ENCODE measurements around the gene VAT1.
"Not testable (repeated sequence)": the region's sequence is repeated elsewhere in the genome, so short reads cannot be mapped to it uniquely, and the experiment has no call there.

Gene VAT1

DNA sequence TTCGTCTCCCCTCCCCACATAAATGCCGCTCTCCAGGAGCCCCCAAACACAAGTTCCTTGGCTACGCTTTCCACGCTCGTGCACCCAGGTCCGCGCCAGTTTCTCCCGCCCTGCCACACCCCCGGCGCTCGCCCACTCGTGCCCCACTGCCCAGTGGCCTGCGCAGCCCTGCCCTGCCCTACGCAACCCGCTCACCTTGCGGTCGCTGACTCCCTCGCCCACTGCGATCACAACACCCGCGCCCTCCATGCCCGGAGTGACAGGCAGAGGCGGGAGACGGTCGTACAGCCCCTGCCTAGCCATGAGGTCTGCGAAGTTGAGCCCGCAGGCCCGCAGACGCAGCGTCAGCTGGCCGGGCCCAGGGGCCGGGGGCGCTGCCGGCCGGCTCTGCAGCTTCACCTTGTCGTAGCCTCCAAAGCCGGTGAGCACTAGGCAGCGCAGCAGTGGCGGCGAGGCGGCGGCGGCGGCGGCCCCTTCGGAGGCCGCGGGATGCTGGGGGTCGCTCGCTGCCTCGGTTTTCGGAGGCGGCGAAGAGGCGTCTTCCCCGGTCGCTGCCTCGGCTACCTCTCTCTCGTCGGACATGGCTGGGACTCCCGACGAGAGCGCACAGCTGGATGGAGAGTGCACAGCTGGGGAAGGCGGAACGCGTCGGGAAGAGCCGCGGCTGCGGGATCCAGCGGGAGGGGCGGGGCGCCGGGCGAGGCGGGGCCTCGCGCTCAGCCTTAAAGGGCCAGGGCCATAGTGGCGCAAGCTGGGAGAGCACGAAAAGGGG lies at the start of gene VAT1:
TSS of gene VAT1 (minus strand) at position 645 of the 772 bp plus-strand sequence. CDS start at position 582, 63 bp downstream.
- Mint-ChIP-seq H3K9me3 (no peaks in the 10 kb centered on the region), H3K4me1 (peaks cover 36% of the 10 kb centered on the region), H3K4me3 (peak within 1 kb of the TSS; percentile 83), H3K36me3 (ENCODE audit: insufficient read depth) (peaks cover 17% of the 10 kb centered on the region), H3K27me3 (no peaks in the 10 kb centered on the region), H3K27ac (ENCODE audit: low read depth) (peak within 1 kb of the TSS; percentile 65)
- DNase-seq (ENCODE audit: low spot score in 2 of 2) (peak; percentile 19 to 33), ATAC-seq (replicated peaks; ENCODE audit: extremely low read depth, poor library complexity, severe bottlenecking) (peak; percentile 52)

DNA sequence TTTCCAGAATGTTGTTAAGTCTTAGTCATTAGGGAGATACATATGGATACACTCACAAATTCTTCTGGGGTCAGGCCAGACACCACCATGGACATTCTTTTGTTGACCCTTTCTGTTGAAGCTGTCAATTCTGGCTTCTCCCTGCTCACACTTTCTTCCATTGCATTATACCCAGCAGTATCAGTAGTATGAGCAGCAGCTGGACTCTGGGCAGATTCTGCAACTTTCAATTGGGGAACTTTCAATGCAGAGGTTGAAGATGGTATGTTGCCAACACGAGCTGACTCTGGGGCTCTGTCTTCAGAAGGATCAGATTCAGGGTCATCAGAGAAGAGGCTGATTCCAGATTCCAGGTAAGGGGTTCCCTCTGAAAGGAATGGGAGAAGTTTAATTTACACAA lies 48.7 kb upstream of the VAT1 start:
- no peak for DNase-seq (ENCODE audit: low spot score in 2 of 2)
- Mint-ChIP-seq H3K4me3 (no peak overlapping the region), H3K9me3 (no peaks in the 10 kb centered on the region), H3K4me1 (no peaks in the 10 kb centered on the region), H3K27ac (ENCODE audit: low read depth) (no peak overlapping the region), H3K27me3 (no peaks in the 10 kb centered on the region), H3K36me3 (ENCODE audit: insufficient read depth) (peaks cover 5% of the 10 kb centered on the region)
- ATAC-seq (replicated peaks; ENCODE audit: extremely low read depth, poor library complexity, severe bottlenecking): no peak

DNA sequence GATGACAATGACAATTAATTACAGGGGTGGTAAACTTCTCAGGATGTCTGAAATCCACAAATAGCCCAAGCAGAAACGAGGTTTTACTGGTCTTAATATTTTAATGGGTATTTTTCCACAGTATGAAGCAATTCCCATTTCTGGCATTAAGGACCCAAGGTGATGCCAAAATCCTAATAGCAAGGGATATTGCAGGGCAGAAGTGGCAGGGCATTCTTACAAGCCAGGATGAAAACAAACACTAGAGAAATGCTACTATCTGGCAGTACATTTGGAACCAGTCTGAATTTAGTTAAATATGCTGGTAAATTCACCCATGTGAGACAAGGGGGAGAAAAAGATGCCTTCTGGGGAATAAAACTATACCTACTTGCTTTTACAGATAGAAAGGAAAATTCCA lies 48.1 kb upstream of the VAT1 start:
- Mint-ChIP-seq H3K9me3 (no peaks in the 10 kb centered on the region), H3K27ac (ENCODE audit: low read depth) (no peak overlapping the region), H3K4me1 (no peaks in the 10 kb centered on the region), H3K27me3 (no peaks in the 10 kb centered on the region), H3K36me3 (ENCODE audit: insufficient read depth) (peaks cover 7% of the 10 kb centered on the region), H3K4me3 (no peak overlapping the region)
- ATAC-seq (replicated peaks; ENCODE audit: extremely low read depth, poor library complexity, severe bottlenecking) (no peak), DNase-seq (ENCODE audit: low spot score in 2 of 2) (no peak)

DNA sequence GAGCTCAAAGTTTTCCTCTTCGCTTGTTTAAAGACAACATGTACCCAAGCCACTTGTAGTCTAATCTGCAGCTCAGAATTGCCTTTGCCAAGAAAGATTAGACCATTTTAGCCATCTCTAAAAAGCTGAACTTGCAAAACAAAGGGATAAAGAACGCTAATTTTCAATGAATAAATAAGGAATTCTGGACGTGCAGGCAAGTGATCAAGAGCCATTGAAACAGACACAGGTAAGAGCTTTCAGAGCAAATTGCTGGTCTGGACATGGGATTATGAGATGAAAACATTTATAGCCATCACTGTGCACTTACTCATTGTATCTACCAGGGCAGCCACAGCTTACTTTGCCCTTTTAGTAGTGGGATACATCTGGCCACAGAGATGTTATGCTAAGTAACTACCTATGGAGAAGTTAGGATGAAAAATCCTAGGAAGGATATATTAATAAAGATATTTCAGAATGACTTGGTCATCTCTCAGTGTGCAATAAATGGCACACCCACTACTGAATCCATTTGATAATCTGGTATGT lies 47.2 kb upstream of the VAT1 start:
- H3K9me3 Mint-ChIP-seq: no peaks in the 10 kb centered on the region
- H3K36me3 Mint-ChIP-seq (ENCODE audit: insufficient read depth): peaks cover 7% of the 10 kb centered on the region
- no peaks in the 10 kb centered on the region for H3K27me3 Mint-ChIP-seq

DNA sequence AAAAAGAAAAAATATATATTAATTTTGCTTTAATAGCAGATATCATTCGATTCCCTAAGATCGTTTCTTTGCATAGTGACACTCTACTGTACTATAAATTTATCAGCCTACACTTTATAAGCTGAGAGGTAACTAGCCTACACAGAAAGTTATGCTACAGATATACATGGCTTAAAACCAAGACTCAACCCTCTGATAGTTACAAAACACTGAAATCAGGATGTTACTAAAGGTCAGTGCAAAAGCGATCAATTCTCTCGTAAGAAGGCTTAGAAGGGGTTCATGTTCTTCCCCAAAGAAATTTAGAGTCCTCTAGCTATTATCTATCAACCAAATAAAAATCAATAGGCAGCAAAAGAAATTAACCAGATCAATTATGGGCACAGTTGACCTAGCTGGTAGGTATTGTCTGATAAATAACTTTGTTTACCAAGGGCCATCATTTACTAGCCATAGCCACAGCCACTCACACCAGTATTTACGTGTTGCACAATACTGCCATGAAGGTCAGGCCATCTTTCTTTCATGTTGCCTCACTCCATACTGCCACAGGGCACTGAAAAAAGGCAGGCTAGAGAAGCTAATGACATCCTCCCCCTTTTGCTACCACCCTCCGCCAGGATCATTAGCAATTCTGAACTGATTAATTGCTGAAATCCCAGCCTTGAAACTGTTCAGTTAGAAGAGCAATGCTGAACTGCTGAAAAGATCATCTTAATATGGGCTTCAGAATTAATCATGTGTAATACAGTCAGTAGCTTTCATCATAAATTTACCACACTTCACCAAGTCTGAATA lies 46.6 kb upstream of the VAT1 start:
- no peaks in the 10 kb centered on the region for H3K27me3 Mint-ChIP-seq
- ATAC-seq (replicated peaks; ENCODE audit: extremely low read depth, poor library complexity, severe bottlenecking) (no peak), DNase-seq (ENCODE audit: low spot score in 2 of 2) (no peak)
- no peaks in the 10 kb centered on the region for H3K9me3 Mint-ChIP-seq
- H3K27ac Mint-ChIP-seq (ENCODE audit: low read depth): no peak overlapping the region
- H3K4me1 Mint-ChIP-seq: no peaks in the 10 kb centered on the region
- peaks cover 7% of the 10 kb centered on the region for H3K36me3 Mint-ChIP-seq (ENCODE audit: insufficient read depth)
- H3K4me3 Mint-ChIP-seq: no peak overlapping the region

More for the DNA sequence above, 47.2 kb upstream of the VAT1 start:
- ATAC-seq (replicated peaks; ENCODE audit: extremely low read depth, poor library complexity, severe bottlenecking) (no peak), DNase-seq (ENCODE audit: low spot score in 2 of 2) (no peak)
- H3K4me1 Mint-ChIP-seq: no peaks in the 10 kb centered on the region
- no peak overlapping the region for H3K27ac Mint-ChIP-seq (ENCODE audit: low read depth)
- H3K4me3 Mint-ChIP-seq: no peak overlapping the region

DNA sequence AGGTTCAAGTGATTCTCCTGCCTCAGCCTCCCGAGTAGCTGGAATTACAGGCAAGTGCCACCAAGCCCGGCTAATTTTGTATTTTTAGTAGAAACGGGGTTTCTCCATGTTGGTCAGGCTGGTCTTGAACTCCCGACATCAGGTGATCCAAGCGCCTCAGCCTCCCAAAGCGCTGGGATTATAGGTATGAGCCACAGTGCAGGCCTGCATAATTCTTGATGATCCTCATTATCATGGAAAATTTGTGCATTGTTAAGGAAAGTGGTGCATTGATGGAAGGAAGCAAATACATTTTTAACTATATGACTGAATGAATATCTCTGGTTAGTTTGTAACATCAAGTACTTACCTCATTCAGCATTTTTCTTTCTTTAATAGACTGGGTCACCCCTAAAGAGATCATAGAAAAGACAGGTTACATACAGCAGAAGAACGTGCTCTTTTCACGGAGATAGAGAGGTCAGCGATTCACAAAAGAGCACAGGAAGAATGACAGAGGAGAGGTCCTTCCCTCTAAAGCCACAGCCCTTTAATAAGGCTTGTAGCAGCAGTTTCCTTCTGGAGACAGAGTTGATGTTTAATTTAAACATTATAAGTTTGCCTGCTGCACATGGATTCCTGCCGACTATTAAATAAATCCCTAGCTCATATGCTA lies 40.9 kb upstream of the VAT1 start:
- Mint-ChIP-seq H3K27ac (ENCODE audit: low read depth) (no peak overlapping the region), H3K9me3 (no peaks in the 10 kb centered on the region), H3K4me3 (no peak overlapping the region)

DNA sequence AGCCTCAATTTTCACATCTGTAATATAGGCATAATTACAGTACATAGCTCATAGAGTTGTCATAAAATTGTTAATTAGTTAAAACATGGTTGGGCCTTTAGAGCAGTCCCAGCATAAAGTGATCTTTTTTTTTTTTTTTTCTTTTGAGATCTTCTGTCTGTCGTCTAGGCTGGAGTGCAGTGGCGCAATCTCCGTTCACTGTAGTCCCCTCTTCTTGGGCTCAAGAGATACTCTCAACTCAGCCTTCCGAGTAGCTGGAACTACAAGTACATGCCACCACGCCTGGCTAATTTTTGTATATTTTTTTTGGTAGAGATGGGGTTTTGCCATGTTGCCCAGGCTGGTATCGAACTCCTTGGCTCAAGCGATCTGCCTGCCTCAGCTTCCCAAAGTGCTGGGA lies 33.9 kb upstream of the VAT1 start:
- no peak overlapping the region for H3K4me3 Mint-ChIP-seq
- no peaks in the 10 kb centered on the region for H3K36me3 Mint-ChIP-seq (ENCODE audit: insufficient read depth)
- DNase-seq (ENCODE audit: low spot score in 2 of 2): no peak
- H3K4me1 Mint-ChIP-seq: no peaks in the 10 kb centered on the region
- H3K9me3 Mint-ChIP-seq: no peaks in the 10 kb centered on the region
- no peaks in the 10 kb centered on the region for H3K27me3 Mint-ChIP-seq
- ATAC-seq (replicated peaks; ENCODE audit: extremely low read depth, poor library complexity, severe bottlenecking): no peak
- H3K27ac Mint-ChIP-seq (ENCODE audit: low read depth): peak overlapping the region; percentile 77

More for the DNA sequence above, 40.9 kb upstream of the VAT1 start:
- H3K36me3 Mint-ChIP-seq (ENCODE audit: insufficient read depth): peaks cover 3% of the 10 kb centered on the region
- no peaks in the 10 kb centered on the region for H3K4me1 Mint-ChIP-seq
- DNase-seq (ENCODE audit: low spot score in 2 of 2): no peak
- ATAC-seq (replicated peaks; ENCODE audit: extremely low read depth, poor library complexity, severe bottlenecking): no peak
- no peaks in the 10 kb centered on the region for H3K27me3 Mint-ChIP-seq

DNA sequence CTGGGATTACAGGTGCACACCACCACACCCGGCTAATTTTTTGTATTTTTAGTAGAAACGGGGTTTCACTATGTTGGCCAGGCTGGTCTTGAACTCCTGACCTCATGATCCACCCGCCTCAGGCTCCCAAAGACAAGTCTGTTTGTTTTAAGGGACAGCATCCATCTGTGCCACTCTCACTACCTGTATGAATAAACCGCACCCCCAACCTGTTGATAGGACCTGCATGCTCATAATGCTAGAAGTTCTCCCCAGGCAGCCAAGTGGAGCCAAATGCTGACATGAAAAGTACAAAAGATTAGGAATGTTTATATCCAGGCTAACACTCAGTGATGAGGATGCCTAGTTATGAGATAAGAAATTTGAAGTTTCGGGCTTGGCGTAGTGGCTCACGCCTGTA lies 30.8 kb upstream of the VAT1 start:
- H3K9me3 Mint-ChIP-seq; H3K27ac Mint-ChIP-seq (ENCODE audit: low read depth); H3K27me3 Mint-ChIP-seq; H3K36me3 Mint-ChIP-seq (ENCODE audit: insufficient read depth); H3K4me1 Mint-ChIP-seq; ATAC-seq (replicated peaks; ENCODE audit: extremely low read depth, poor library complexity, severe bottlenecking); H3K4me3 Mint-ChIP-seq; DNase-seq (ENCODE audit: low spot score in 2 of 2): not testable (repeated sequence)

DNA sequence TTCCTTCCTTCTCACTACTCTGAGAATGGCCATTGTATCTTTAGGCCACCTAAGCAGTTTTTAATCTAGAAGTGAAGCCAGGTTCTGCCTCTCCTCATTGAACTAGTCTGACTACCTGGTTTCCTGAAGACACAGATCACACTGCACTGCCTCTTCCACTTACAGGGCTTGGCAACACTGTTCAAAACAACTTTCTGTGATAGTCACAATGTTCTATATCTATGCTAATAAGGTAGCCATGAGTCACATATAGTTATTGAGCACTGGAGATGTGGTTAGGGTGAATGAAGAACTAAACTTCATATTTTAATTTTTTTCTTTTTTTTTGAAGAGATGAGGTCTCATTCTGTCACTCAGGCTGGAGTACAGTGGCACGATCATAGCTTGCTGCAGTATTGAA lies 29.8 kb upstream of the VAT1 start:
- no peak overlapping the region for H3K4me3 Mint-ChIP-seq
- no peak overlapping the region for H3K27ac Mint-ChIP-seq (ENCODE audit: low read depth)
- DNase-seq (ENCODE audit: low spot score in 2 of 2) (no peak), ATAC-seq (replicated peaks; ENCODE audit: extremely low read depth, poor library complexity, severe bottlenecking) (no peak)
- no peaks in the 10 kb centered on the region for H3K27me3 Mint-ChIP-seq
- no peaks in the 10 kb centered on the region for H3K9me3 Mint-ChIP-seq
- H3K4me1 Mint-ChIP-seq: no peaks in the 10 kb centered on the region
- no peaks in the 10 kb centered on the region for H3K36me3 Mint-ChIP-seq (ENCODE audit: insufficient read depth)

DNA sequence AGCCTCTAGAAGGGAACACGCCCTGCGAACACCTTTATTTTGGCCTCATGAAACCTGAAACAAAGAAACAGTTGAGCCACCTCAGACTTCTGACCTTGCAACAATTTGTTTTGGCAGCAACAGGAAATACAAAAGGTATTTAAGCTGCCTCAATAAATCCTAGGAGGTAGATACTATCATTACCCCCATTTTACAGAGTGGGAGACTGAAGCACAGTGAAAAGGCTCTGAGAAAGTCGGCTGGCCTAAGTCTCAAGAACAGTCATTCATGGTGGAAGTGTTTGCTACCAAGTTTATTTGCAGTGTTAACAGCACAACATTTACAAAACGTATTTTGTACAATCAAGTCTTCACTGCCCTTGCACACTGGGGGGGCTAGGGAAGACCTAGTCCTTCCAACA lies 21.8 kb upstream of the VAT1 start:
- H3K9me3 Mint-ChIP-seq: no peaks in the 10 kb centered on the region
- no peaks in the 10 kb centered on the region for H3K4me1 Mint-ChIP-seq
- H3K27me3 Mint-ChIP-seq: no peaks in the 10 kb centered on the region
- H3K27ac Mint-ChIP-seq (ENCODE audit: low read depth): no peak overlapping the region
- DNase-seq (ENCODE audit: low spot score in 2 of 2) (no peak), ATAC-seq (replicated peaks; ENCODE audit: extremely low read depth, poor library complexity, severe bottlenecking) (no peak)
- no peak overlapping the region for H3K4me3 Mint-ChIP-seq
- H3K36me3 Mint-ChIP-seq (ENCODE audit: insufficient read depth): no peaks in the 10 kb centered on the region

DNA sequence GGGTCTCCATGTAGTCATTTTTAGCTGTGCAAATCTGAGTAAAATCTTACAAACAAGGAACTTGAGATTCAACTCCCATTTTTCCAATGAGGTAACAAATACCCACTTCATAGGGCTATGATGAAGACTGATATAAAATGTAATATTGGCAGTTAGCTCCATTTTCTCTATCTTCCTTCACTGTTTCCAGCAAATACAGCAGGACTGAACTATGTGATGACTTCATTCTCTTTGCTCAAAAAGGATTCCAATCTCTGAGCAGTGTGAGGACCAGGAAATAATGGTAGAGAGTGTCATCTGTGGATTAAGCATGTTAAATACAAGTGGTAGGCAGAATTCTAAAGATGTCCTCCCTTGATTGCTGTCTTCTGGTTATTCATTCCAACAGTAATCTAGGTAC lies 21.1 kb upstream of the VAT1 start:
- no peak for ATAC-seq (replicated peaks; ENCODE audit: extremely low read depth, poor library complexity, severe bottlenecking)
- Mint-ChIP-seq H3K27me3 (no peaks in the 10 kb centered on the region), H3K4me3 (no peak overlapping the region), H3K27ac (ENCODE audit: low read depth) (no peak overlapping the region), H3K9me3 (no peaks in the 10 kb centered on the region), H3K36me3 (ENCODE audit: insufficient read depth) (no peaks in the 10 kb centered on the region), H3K4me1 (no peaks in the 10 kb centered on the region)
- DNase-seq (ENCODE audit: low spot score in 2 of 2): no peak

DNA sequence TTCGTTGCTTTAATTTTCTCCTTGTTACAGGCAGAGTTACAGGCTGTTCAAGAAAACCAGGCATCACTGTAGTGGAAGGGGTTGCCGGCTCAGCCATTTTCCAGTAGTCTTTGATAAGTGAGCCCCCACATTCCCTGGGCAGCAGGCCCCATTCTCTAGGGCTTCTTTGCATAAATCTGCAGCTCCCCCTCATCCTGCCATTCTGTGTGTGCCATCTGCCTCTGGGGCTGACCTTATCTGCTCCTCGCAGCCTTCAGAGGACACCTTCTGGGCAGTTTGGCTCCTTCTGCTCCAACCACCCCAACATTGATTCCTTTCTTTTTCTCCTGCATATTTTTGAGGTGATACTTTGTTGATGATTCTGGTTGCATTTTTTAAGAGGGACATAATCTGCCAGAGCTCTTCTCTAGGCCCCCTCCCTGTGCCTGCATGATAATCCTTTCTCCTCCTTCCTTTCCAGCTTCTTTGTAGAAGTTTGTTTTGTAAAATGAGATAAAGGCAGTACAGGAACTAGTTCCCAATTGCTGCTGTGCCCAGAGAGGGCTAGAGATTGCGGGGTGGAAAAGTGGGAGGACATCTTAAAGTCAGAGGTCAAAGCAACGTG lies 19.9 kb upstream of the VAT1 start:
- DNase-seq (ENCODE audit: low spot score in 2 of 2) (no peak), ATAC-seq (replicated peaks; ENCODE audit: extremely low read depth, poor library complexity, severe bottlenecking) (no peak)
- H3K36me3 Mint-ChIP-seq (ENCODE audit: insufficient read depth): no peaks in the 10 kb centered on the region
- H3K4me1 Mint-ChIP-seq: no peaks in the 10 kb centered on the region
- no peaks in the 10 kb centered on the region for H3K27me3 Mint-ChIP-seq
- H3K27ac Mint-ChIP-seq (ENCODE audit: low read depth): no peak overlapping the region
- no peaks in the 10 kb centered on the region for H3K9me3 Mint-ChIP-seq
- no peak overlapping the region for H3K4me3 Mint-ChIP-seq
